Stimulated activated naive CD8-positive, alpha-beta T cell treated with anti-CD3 and anti-CD28 coated beads, Interleukin-15, Interleukin-2, amounts not matched to agents 100 ng/mL and 50 ng/mL, for 24 hours (primary cell): ENCODE measurements around the gene RPAP3.
A peak's percentile ranks its signal among the peaks of the same experiment; 100 is the strongest.

ENCODE experiments used
- H3K27ac Mint-ChIP-seq: one replicate; pipeline ENCODE4 v1.8.0; 2021; ENCODE audit warnings: mild to moderate bottlenecking, mixed read lengths
- H3K27me3 Mint-ChIP-seq: one replicate; pipeline ENCODE4 v1.8.0; 2021; ENCODE audit warnings: mixed read lengths
- H3K36me3 Mint-ChIP-seq: one replicate; pipeline ENCODE4 v1.8.0; 2021; ENCODE audit warnings: low read depth, mixed read lengths
- H3K4me1 Mint-ChIP-seq: one replicate; pipeline ENCODE4 v1.8.0; 2021; ENCODE audit warnings: low read depth, mixed read lengths
- H3K4me3 Mint-ChIP-seq: one replicate; pipeline ENCODE4 v1.8.0; 2021; ENCODE audit warnings: mild to moderate bottlenecking, mixed read lengths
- H3K9me3 Mint-ChIP-seq: one replicate; pipeline ENCODE4 v1.8.0; 2021; ENCODE audit warnings: mixed read lengths

RPAP3 gene, protein sequence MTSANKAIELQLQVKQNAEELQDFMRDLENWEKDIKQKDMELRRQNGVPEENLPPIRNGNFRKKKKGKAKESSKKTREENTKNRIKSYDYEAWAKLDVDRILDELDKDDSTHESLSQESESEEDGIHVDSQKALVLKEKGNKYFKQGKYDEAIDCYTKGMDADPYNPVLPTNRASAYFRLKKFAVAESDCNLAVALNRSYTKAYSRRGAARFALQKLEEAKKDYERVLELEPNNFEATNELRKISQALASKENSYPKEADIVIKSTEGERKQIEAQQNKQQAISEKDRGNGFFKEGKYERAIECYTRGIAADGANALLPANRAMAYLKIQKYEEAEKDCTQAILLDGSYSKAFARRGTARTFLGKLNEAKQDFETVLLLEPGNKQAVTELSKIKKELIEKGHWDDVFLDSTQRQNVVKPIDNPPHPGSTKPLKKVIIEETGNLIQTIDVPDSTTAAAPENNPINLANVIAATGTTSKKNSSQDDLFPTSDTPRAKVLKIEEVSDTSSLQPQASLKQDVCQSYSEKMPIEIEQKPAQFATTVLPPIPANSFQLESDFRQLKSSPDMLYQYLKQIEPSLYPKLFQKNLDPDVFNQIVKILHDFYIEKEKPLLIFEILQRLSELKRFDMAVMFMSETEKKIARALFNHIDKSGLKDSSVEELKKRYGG

DNA sequence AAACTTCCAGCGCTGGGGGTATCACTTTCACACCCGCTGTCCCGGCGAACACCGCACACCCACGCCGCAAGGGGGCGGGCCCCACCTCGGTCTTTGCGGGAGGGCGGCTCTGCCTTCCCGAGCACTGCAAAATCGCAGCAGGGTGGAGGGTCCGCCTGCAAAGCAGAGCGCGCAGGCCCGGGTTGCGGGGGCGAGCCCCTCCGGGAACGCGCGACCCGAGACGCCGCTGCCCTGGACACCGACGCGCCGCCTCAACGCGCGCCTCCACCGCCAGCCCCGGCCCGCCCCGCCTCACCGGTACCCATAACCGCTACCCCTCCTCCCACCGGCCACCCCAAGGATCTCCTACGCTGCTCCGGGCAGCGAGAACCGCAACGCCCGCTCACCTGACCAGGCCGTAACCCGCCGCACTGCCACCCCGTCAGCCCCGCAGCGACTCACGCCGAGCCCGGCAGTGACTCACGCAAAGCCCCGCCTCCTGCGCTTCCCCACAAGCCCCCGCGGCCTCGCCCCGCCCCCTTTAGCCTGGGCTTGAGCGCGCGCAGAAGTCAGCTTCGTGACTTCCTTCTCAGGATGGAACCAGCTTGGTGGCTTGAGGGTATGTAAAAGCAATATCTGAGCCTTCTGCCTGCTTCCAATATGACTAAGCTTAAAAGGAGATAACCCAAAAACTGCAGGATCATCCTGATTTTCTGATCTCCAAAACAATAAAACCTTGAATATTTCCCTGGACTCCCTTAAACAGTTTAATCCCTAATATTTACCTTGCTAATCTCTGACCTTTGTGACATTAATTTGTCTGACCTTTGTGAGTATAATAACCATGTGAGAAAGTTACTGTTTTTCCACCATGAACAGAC, at the start of gene RPAP3:
Gene RPAP3 (minus strand): TSS at position 465 of the 860 bp plus-strand sequence. CDS start 3,190 bp downstream, outside the sequence.
- Mint-ChIP-seq H3K27ac (peak within 1 kb of the TSS; percentile 94), H3K4me3 (peak within 1 kb of the TSS; percentile 91), H3K9me3 (no peaks in the 10 kb centered on the region), H3K27me3 (no peaks in the 10 kb centered on the region), H3K36me3 (peaks cover 29% of the 10 kb centered on the region), H3K4me1 (peaks cover 67% of the 10 kb centered on the region)

DNA sequence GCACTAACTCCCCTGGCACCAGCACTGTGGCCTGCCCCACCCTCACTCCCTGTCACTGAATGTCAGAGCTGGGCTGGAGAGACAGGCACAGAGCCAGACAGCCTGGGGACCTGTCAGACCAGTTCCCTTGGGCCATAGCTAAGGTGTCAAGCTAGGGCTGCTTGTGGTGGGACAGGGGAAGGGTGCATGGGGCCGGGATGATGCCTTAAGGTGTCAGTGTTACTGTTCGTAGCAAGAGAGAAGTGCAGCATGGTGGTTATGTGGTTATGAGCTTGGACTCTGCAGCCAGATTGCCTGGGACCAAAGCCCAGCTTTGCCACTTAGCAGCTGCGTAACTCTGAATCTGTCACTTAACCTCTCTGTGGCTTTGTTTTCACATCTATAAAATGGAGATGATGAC, 49.1 kb upstream of the RPAP3 start:
- H3K27me3 Mint-ChIP-seq = no peaks in the 10 kb centered on the region
- no peaks in the 10 kb centered on the region for H3K36me3 Mint-ChIP-seq
- no peaks in the 10 kb centered on the region for H3K9me3 Mint-ChIP-seq
- peaks cover 34% of the 10 kb centered on the region for H3K4me1 Mint-ChIP-seq
- no peak overlapping the region for H3K27ac Mint-ChIP-seq
- H3K4me3 Mint-ChIP-seq = no peak overlapping the region

DNA sequence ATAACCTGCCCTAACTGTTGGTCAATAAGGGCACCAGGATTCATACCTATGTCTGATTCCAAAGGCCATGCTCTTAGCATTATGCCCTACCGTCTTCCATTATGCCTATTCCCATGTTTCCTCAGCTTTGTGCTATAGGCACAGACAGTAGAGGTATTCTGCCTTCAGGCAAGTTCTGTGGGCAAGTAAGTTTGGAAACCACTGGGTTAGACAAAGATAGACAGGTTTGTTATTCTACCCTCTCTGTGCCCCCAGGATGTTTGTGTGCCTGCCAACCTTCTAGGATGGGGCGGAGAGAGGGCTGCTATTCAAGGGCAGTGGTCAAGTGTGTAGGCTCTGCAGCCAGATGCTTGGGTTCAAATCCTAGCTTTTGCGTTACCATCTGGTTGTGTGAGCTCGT, 48.3 kb upstream of the RPAP3 start:
- Mint-ChIP-seq H3K27me3 (no peaks in the 10 kb centered on the region), H3K27ac (no peak overlapping the region), H3K4me3 (no peak overlapping the region), H3K36me3 (no peaks in the 10 kb centered on the region), H3K4me1 (peaks cover 34% of the 10 kb centered on the region), H3K9me3 (no peaks in the 10 kb centered on the region)

DNA sequence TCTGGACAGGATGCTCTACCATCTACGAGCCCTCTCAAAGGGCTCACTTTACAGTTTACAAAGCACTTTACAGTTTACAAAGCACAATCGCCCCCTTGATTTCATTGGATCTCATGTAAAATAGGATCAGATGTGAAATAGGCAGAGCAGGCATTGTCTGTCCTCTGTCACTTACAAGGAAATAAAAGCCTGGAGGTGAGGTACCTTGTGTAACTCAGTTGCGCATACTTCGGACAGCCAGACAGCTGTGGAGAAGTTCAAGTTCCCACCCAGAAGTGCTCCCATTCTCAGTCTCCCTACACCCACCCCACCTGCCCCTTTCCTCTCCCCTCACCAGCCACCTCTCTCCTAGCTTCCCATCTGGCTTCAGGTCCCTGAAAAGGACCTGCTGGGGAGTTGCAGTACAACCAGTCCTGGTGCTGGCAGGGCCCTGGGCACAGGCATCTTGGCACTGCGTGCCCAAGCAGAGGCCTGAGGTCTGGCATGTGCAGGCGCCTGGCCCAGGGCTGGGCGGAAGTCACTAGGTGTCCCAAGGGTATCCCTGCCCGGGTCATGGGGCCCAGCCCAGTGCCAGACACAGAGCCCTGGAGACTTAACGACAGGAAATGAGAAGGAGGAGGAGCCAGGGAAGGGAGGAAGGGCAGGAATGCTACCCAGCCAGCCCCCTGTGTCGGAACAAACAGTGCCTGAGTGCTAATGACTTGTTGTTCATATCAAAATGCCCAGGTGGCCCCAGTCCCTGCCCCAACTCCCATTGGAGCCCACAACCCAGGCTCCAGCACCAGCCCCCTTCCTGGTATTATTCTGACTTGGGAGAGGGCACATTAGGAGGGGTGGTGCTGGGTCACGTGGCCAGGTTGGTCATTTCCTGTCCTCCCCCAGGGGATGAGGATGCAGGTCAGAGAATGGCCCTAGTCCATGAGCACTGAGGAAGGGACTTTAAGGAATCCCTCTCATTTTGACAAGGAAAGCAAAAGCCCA, 47.5 kb upstream of the RPAP3 start:
- peaks cover 31% of the 10 kb centered on the region for H3K4me1 Mint-ChIP-seq

DNA sequence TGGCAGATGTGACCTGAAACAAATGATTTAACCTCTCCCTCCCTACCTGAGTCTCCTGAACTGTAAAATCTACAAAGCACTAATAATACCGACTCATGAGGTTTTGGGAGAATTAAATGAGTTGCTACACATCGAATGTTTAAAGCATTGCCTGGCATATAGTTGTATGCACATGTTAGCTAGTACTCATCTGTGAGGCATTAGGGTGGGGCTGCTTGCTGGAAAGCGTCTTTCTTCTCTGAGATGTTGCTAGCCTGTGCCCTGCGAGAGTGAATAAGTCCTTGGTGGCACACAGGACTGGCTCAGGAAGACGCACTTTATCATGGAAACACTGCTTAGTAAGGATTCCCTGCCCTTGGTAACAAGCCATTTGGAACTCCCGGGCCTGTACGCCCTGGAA, 46.7 kb upstream of the RPAP3 start:
- Mint-ChIP-seq H3K27me3 (no peaks in the 10 kb centered on the region), H3K27ac (no peak overlapping the region), H3K36me3 (no peaks in the 10 kb centered on the region), H3K4me3 (no peak overlapping the region), H3K9me3 (no peaks in the 10 kb centered on the region), H3K4me1 (peaks cover 27% of the 10 kb centered on the region)

More for the DNA sequence above, 47.5 kb upstream of the RPAP3 start:
- no peaks in the 10 kb centered on the region for H3K27me3 Mint-ChIP-seq
- no peaks in the 10 kb centered on the region for H3K9me3 Mint-ChIP-seq
- no peak overlapping the region for H3K4me3 Mint-ChIP-seq
- no peaks in the 10 kb centered on the region for H3K36me3 Mint-ChIP-seq
- H3K27ac Mint-ChIP-seq = no peak overlapping the region

DNA sequence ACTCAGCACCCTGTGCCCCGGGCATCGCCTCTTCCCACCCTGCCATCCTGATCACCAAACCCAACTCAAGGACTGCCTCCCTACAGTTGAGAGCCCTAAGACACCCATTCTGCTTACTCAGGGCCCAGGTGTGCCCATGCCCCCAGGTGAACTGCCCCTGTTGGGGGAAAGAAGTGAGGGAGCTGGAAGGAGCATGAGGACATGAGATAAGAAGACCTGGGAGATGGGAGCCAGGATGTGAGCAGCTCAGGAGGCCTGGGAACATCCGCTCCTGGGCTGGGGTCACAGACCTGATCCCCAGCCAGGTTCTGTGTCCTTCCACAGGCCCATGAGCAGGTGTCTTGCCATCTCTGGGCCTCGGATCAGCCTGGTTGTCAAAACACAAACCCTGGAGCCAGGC, 46.3 kb upstream of the RPAP3 start:
- H3K27ac Mint-ChIP-seq = no peak overlapping the region
- no peaks in the 10 kb centered on the region for H3K9me3 Mint-ChIP-seq
- H3K27me3 Mint-ChIP-seq = no peaks in the 10 kb centered on the region
- H3K36me3 Mint-ChIP-seq = no peaks in the 10 kb centered on the region
- H3K4me3 Mint-ChIP-seq = no peak overlapping the region
- peaks cover 22% of the 10 kb centered on the region for H3K4me1 Mint-ChIP-seq

DNA sequence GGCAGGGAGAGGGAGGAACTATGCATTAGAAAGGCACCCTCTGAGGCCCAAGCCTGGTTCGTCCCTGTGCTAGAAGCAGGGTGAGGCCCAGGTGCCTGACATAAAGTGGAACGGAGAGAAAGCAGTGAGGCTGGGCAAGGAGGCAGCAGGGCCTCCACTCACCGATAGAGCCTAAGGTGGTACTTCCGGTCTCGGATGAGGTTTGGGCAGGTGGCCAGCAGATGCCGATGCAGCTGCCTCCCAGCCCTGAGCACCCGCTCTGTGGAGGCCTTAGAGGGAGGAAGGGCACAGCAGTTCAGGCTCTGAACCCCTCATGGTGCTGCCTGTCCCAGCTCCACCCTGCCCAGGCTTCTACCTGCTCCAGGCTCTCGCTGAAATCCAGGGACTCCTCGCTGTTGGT, 45.7 kb upstream of the RPAP3 start:
- no peak overlapping the region for H3K27ac Mint-ChIP-seq
- H3K9me3 Mint-ChIP-seq = no peaks in the 10 kb centered on the region
- H3K36me3 Mint-ChIP-seq = no peaks in the 10 kb centered on the region
- H3K27me3 Mint-ChIP-seq = no peaks in the 10 kb centered on the region
- peaks cover 20% of the 10 kb centered on the region for H3K4me1 Mint-ChIP-seq
- no peak overlapping the region for H3K4me3 Mint-ChIP-seq

DNA sequence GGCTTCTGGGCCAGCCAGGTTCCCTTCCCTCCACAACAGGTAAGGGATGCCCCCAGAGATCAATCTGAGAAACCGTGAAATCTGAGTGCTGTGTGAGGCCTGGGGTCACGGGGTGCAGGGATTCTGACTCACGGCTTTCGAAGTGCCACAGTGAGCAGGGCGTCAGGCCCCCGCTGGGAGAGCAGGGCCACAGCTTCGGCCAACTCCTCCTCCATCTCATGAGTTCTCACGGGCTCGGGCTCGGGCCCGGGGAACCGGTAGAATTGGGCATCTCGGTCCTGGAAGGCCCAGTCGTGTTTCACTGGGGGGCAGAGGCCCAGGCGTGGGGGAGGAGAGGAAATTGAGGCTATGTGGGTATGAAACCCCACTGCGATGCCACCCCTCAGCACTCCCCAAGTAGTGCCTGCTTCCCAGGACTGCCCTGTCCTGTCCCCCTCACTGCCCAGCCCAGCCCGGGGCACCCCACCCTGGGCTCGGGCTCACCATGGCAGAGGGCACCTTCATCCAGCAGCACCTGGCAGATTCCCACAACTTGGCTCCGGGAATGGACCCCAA, 45.2 kb upstream of the RPAP3 start:
- no peaks in the 10 kb centered on the region for H3K36me3 Mint-ChIP-seq
- no peaks in the 10 kb centered on the region for H3K27me3 Mint-ChIP-seq
- H3K4me1 Mint-ChIP-seq = peaks cover 14% of the 10 kb centered on the region
- no peak overlapping the region for H3K4me3 Mint-ChIP-seq
- no peak overlapping the region for H3K27ac Mint-ChIP-seq
- H3K9me3 Mint-ChIP-seq = no peaks in the 10 kb centered on the region

DNA sequence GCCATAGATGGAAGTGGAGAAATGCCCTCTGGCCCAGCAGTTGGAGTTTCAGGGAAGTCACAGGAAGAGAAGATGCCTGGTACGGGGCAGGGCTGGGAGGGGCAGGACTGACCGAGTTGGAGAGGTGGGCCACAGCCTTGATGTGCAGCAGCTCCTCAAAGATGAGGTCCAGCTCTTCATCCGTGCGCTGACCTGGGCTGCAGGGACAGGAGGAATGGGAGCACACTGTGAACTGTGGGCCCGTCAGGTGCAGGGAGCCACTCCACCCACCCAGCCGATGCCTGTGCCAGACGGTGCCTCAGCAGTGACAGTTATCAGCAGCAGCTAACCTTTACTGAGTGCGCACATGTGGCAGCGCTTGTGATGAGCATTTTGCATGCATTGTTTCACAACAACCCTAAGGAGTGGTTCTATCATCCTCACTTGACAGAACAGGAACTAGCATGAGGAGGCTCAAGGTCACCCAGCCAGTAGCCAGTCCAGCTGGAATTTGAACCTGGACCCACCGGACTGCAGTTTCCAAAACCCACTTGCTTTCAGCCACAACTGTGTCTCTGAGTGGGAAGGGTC, 44.5 kb upstream of the RPAP3 start:
- H3K27me3 Mint-ChIP-seq = no peaks in the 10 kb centered on the region
- H3K4me1 Mint-ChIP-seq = peaks cover 7% of the 10 kb centered on the region
- no peaks in the 10 kb centered on the region for H3K9me3 Mint-ChIP-seq
- no peak overlapping the region for H3K27ac Mint-ChIP-seq
- H3K4me3 Mint-ChIP-seq = no peak overlapping the region
- H3K36me3 Mint-ChIP-seq = no peaks in the 10 kb centered on the region

DNA sequence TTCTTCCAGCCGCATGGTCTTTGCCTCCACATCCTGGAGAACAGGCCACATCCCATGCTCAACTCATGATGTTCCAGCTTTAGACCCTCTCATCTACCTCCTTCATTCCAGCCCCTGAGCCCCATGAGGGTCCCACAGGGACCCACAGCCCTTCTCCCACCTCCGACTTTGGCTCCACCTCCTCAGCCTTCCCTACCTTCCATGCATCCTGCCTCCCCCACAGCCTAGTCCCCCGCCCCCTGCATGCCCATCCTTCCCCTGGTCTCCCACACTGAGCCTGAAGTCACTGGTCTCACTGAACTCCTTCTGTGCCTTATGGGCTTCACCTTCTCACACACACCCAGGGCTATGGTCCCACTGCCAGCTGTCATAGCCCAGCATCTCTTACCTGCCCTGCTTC, 43.1 kb upstream of the RPAP3 start:
- H3K9me3 Mint-ChIP-seq = no peaks in the 10 kb centered on the region
- no peak overlapping the region for H3K27ac Mint-ChIP-seq
- H3K36me3 Mint-ChIP-seq = no peaks in the 10 kb centered on the region
- H3K4me3 Mint-ChIP-seq = no peak overlapping the region
- no peaks in the 10 kb centered on the region for H3K27me3 Mint-ChIP-seq
- peaks cover 3% of the 10 kb centered on the region for H3K4me1 Mint-ChIP-seq

DNA sequence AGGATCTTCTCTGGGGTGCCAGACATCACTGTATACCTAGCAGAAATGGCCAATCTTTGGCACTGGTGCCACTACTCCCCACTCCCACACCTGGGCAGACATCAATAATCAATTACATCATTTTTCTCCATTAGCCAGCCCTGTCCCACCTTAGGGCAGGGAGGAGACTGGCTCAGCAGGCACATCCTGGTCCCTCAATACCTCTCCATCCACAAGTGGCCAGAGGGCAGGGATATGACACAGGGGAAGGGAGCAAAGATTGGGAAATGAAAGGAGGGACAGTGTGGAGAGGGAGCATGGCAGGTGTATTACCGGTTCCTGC, 42.6 kb upstream of the RPAP3 start:
- H3K4me1 Mint-ChIP-seq = peaks cover 3% of the 10 kb centered on the region
- no peak overlapping the region for H3K27ac Mint-ChIP-seq
- no peaks in the 10 kb centered on the region for H3K9me3 Mint-ChIP-seq
- no peak overlapping the region for H3K4me3 Mint-ChIP-seq
- H3K36me3 Mint-ChIP-seq = no peaks in the 10 kb centered on the region
- no peaks in the 10 kb centered on the region for H3K27me3 Mint-ChIP-seq

DNA sequence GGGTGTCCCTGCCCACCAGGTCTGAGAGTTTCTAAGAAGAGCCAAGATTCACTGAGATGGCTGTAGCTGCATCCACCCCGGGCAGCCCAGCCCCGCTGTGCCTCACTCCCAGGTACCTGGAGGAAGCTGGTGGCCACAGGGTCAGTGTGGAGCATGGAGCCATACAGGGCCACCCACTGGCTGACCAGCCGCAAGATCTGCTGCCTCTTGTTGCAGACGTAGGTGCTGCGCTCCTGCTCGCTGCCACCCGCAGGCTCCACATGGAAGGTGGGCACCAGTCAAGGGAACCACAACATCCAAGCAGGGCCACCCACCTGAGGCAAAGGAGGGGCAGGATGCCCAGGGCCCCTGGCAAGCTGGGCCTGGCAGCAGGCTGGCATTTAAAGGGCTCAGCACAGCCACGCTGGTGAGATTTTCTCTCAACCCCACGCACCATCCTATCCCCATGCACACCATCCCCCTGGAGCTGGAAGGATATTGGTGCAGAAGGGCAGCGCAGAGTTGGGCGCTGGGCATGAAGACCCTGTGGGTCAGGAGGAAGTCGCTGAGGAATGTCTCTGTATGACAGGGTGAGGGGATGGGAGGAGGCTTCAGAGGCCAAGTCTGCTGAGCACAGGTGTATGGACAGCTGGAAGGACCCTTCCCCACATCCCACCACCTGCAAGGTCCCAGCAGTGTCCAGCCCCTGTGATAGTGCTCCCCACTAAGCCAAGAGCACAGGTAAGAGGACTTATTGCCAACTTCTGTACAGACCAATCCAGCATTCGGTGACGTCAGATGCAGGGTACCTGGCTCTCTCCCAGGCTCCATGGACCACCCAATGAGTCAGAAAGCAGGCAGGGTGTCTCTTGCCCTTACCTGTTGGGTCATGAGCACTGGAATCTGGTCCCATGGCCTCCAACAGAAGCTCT, 42.0 kb upstream of the RPAP3 start:
- no peak overlapping the region for H3K27ac Mint-ChIP-seq
- no peaks in the 10 kb centered on the region for H3K4me1 Mint-ChIP-seq
- H3K36me3 Mint-ChIP-seq = no peaks in the 10 kb centered on the region
- no peak overlapping the region for H3K4me3 Mint-ChIP-seq
- no peaks in the 10 kb centered on the region for H3K27me3 Mint-ChIP-seq
- no peaks in the 10 kb centered on the region for H3K9me3 Mint-ChIP-seq

DNA sequence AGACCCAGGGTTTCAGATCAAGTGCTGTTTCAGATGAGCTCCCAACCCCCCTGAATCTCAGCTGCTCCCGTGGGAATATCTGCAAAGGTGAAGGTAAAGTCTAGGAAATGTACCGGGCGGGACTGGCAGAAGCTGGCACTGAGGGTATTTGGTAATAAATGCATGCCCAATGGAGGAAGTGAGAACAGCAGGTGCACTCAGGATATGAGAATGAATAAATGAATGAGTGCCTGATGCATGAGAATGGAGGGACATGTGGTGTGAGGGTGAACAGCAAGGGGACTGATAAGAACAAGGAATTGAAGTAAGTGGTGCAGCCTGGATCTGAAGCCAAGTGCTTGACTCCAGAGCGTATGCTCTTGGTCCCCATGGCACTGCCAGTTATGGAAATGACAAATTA, 41.3 kb upstream of the RPAP3 start:
- Mint-ChIP-seq H3K4me1 (peaks cover 4% of the 10 kb centered on the region), H3K27ac (no peak overlapping the region), H3K27me3 (no peaks in the 10 kb centered on the region), H3K9me3 (no peaks in the 10 kb centered on the region), H3K36me3 (no peaks in the 10 kb centered on the region), H3K4me3 (no peak overlapping the region)
